ENCODE data around the gene KCNJ18. TPM values are rescaled to one million over a fixed set of nuclear protein-coding genes. Genes with fewer than 3 reads are reported as not detected.
"Not testable (repeated sequence)": the region's sequence is repeated elsewhere in the genome, so short reads cannot be mapped to it uniquely, and the experiment has no call there.

The KCNJ18 gene
- total RNA-seq, 4 donors from 2014 or later: not detected

- Histone ChIP-seq H3K4me1 (no peaks in the 10 kb centered on the region), H3K27ac (no peak overlapping the region), H3K4me3 (no peak overlapping the region), H3K36me3 (no peaks in the 10 kb centered on the region), H3K9me3 (no peaks in the 10 kb centered on the region), H3K27me3 (no peaks in the 10 kb centered on the region)
- in situ Hi-C loops (cut with MboI; ENCODE audit: low sequenced_read_pairs in 4 of 4) (loop anchor here (25.0 kb wide), 1 partner anchor 293 kb away; no protein-coding TSS in a partner anchor), intact Hi-C loops (cut with DNase I; ENCODE audit: low total_unique reads) (no loop called here)
- ATAC-seq: no peak
- no peak for DNase-seq
- TF ChIP-seq POLR2A (IDR thresholded peaks at IDR 0.05): no peak
- no peak for TF ChIP-seq CTCF (IDR thresholded peaks at IDR 0.05 in 4 of 5, conservative IDR thresholded peaks at IDR 0.05 in 1 of 5)
Observed at GRCh38 chr17:21705021-21705601, 12.8 kb downstream of the KCNJ18 start.

- ATAC-seq; H3K4me1 ChIP-seq; intact Hi-C loops (cut with DNase I; ENCODE audit: low total_unique reads); H3K4me3 ChIP-seq; H3K27me3 ChIP-seq; DNase-seq; H3K27ac ChIP-seq; H3K36me3 ChIP-seq; H3K9me3 ChIP-seq: not testable (repeated sequence)
- in situ Hi-C loops (cut with MboI; ENCODE audit: low sequenced_read_pairs in 4 of 4): loop anchor here (25.0 kb wide), 1 partner anchor 293 kb away; no protein-coding TSS in a partner anchor
Observed at GRCh38 chr17:21705746-21706145, 13.4 kb downstream of the KCNJ18 start.

GRCh38 chr17:21706546-21706945, 14.2 kb downstream of the KCNJ18 start:
- intact Hi-C loops (cut with DNase I; ENCODE audit: low total_unique reads); H3K4me1 ChIP-seq; H3K27me3 ChIP-seq; H3K36me3 ChIP-seq; H3K9me3 ChIP-seq; DNase-seq; H3K27ac ChIP-seq; H3K4me3 ChIP-seq; ATAC-seq: not testable (repeated sequence)
- in situ Hi-C loops (cut with MboI; ENCODE audit: low sequenced_read_pairs in 4 of 4): loop anchor here (25.0 kb wide), 1 partner anchor 294 kb away; no protein-coding TSS in a partner anchor

- H3K4me3 ChIP-seq; H3K9me3 ChIP-seq; H3K4me1 ChIP-seq; intact Hi-C loops (cut with DNase I; ENCODE audit: low total_unique reads); H3K27me3 ChIP-seq; ATAC-seq; H3K27ac ChIP-seq; H3K36me3 ChIP-seq; DNase-seq: not testable (repeated sequence)
- in situ Hi-C loops (cut with MboI; ENCODE audit: low sequenced_read_pairs in 4 of 4): loop anchor here (25.0 kb wide), 1 partner anchor 295 kb away; no protein-coding TSS in a partner anchor
Observed at GRCh38 chr17:21707131-21707530, 14.8 kb downstream of the KCNJ18 start.

- H3K27me3 ChIP-seq; H3K4me3 ChIP-seq; DNase-seq; ATAC-seq; H3K27ac ChIP-seq; H3K4me1 ChIP-seq; H3K9me3 ChIP-seq; intact Hi-C loops (cut with DNase I; ENCODE audit: low total_unique reads); H3K36me3 ChIP-seq: not testable (repeated sequence)
- in situ Hi-C loops (cut with MboI; ENCODE audit: low sequenced_read_pairs in 4 of 4): loop anchor here (25.0 kb wide), 1 partner anchor 296 kb away; no protein-coding TSS in a partner anchor
Observed at GRCh38 chr17:21707711-21708611, 15.6 kb downstream of the KCNJ18 start.

GRCh38 chr17:21708612-21709535, 16.6 kb downstream of the KCNJ18 start:
- in situ Hi-C loops (cut with MboI; ENCODE audit: low sequenced_read_pairs in 4 of 4): loop anchor here (25.0 kb wide), 1 partner anchor 297 kb away; no protein-coding TSS in a partner anchor
- H3K4me3 ChIP-seq; H3K27me3 ChIP-seq; H3K27ac ChIP-seq; intact Hi-C loops (cut with DNase I; ENCODE audit: low total_unique reads); DNase-seq; H3K9me3 ChIP-seq; ATAC-seq; H3K36me3 ChIP-seq; H3K4me1 ChIP-seq: not testable (repeated sequence)

GRCh38 chr17:21709994-21710393, 17.7 kb downstream of the KCNJ18 start:
- H3K27ac ChIP-seq; H3K9me3 ChIP-seq; H3K4me3 ChIP-seq; intact Hi-C loops (cut with DNase I; ENCODE audit: low total_unique reads); H3K27me3 ChIP-seq; H3K4me1 ChIP-seq; H3K36me3 ChIP-seq; DNase-seq; ATAC-seq: not testable (repeated sequence)
- in situ Hi-C loops (cut with MboI; ENCODE audit: low sequenced_read_pairs in 4 of 4): loop anchor here (25.0 kb wide), 1 partner anchor 298 kb away; no protein-coding TSS in a partner anchor

- H3K9me3 ChIP-seq; H3K27me3 ChIP-seq; H3K36me3 ChIP-seq; H3K4me3 ChIP-seq; H3K27ac ChIP-seq; DNase-seq; H3K4me1 ChIP-seq; ATAC-seq; intact Hi-C loops (cut with DNase I; ENCODE audit: low total_unique reads): not testable (repeated sequence)
- in situ Hi-C loops (cut with MboI; ENCODE audit: low sequenced_read_pairs in 4 of 4): loop anchor here (25.0 kb wide), 1 partner anchor 298 kb away; no protein-coding TSS in a partner anchor
Observed at GRCh38 chr17:21710486-21710885, 18.2 kb downstream of the KCNJ18 start.

Measured in gastrocnemius medialis (tissue), 4 donors.